ENCODE measurements around the gene CCDC74B. TPM values are rescaled to one million over a fixed set of nuclear protein-coding genes. Genes with fewer than 3 reads are reported as not detected.
"Not testable (repeated sequence)": the region's sequence is repeated elsewhere in the genome, so short reads cannot be mapped to it uniquely, and the experiment has no call there.

The CCDC74B gene
- polyA plus RNA-seq, 3 donors: not detected

GRCh38 chr2:130156624-130157004 lies 11.7 kb upstream of the CCDC74B start:
- Histone ChIP-seq H3K27ac (ENCODE audit: low read depth in 1 of 2, low read length in 2 of 2) (no peak overlapping the region), H3K4me1 (ENCODE audit: control insufficient read depth in 1 of 2, insufficient read depth in 2 of 2, low read length in 2 of 2) (no peaks in the 10 kb centered on the region), H2AFZ (ENCODE audit: insufficient read depth, low read depth, low read length, poor library complexity, severe bottlenecking) (no peak overlapping the region), H3K27me3 (ENCODE audit: control insufficient read depth in 2 of 2, insufficient read depth in 2 of 2, low read length in 2 of 2) (no peaks in the 10 kb centered on the region), H4K20me1 (ENCODE audit: insufficient read depth, low read length) (no peaks in the 10 kb centered on the region), H3K9ac (ENCODE audit: insufficient read depth, low read length, poor library complexity, severe bottlenecking) (no peak overlapping the region), H3K79me2 (ENCODE audit: insufficient read depth, low read length) (no peaks in the 10 kb centered on the region), H3K36me3 (replicated peaks in 1 of 2; ENCODE audit: control insufficient read depth in 1 of 2, insufficient read depth in 2 of 2, low read length in 2 of 2) (peaks cover 49 to 59% of the 10 kb centered on the region in 2 donors), H3K9me3 (replicated peaks in 1 of 2; ENCODE audit: control insufficient read depth in 1 of 2, insufficient read depth in 1 of 2, low read length in 2 of 2) (no peaks in the 10 kb centered on the region), H3K4me3 (replicated peaks in 1 of 3; ENCODE audit: low read depth in 2 of 3, low read length in 3 of 3) (no peak overlapping the region), H3K4me2 (replicated peaks; ENCODE audit: extremely low read depth, low read length, poor library complexity, severe bottlenecking) (no peak overlapping the region)
- intact Hi-C loops (cut with micrococcal nuclease): no loop called here
- peak overlapping the region in 1 of 7 donors; percentile 66 for H3K27ac Mint-ChIP-seq
- WGBS (ENCODE audit: insufficient coverage): 100% methylated on average over 5 of the region's 9 CpGs
- peaks cover 39 to 91% of the 10 kb centered on the region in 2 donors for H3K36me3 Mint-ChIP-seq
- peaks cover 6% of the 10 kb centered on the region for H3K4me1 Mint-ChIP-seq
- no peak overlapping the region for H3K4me3 Mint-ChIP-seq
- TF ChIP-seq, protein P1, sequence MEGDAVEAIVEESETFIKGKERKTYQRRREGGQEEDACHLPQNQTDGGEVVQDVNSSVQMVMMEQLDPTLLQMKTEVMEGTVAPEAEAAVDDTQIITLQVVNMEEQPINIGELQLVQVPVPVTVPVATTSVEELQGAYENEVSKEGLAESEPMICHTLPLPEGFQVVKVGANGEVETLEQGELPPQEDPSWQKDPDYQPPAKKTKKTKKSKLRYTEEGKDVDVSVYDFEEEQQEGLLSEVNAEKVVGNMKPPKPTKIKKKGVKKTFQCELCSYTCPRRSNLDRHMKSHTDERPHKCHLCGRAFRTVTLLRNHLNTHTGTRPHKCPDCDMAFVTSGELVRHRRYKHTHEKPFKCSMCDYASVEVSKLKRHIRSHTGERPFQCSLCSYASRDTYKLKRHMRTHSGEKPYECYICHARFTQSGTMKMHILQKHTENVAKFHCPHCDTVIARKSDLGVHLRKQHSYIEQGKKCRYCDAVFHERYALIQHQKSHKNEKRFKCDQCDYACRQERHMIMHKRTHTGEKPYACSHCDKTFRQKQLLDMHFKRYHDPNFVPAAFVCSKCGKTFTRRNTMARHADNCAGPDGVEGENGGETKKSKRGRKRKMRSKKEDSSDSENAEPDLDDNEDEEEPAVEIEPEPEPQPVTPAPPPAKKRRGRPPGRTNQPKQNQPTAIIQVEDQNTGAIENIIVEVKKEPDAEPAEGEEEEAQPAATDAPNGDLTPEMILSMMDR (IDR thresholded peaks at IDR 0.05): no peak
- H3K27me3 Mint-ChIP-seq (ENCODE audit: low read depth in 3 of 3): peaks cover 0 to 1% (median 0%) of the 10 kb centered on the region in 3 donors
- H3K9me3 Mint-ChIP-seq: no peaks in the 10 kb centered on the region
- no peak for DNase-seq

- 98% methylated on average over 8 of the region's 16 CpGs for WGBS (ENCODE audit: insufficient coverage)
- H3K27me3 ChIP-seq (ENCODE audit: control insufficient read depth in 2 of 2, insufficient read depth in 2 of 2, low read length in 2 of 2); H3K4me2 ChIP-seq (replicated peaks; ENCODE audit: extremely low read depth, low read length, poor library complexity, severe bottlenecking); H3K27ac ChIP-seq (ENCODE audit: low read depth in 1 of 2, low read length in 2 of 2); H3K4me1 ChIP-seq (ENCODE audit: control insufficient read depth in 1 of 2, insufficient read depth in 2 of 2, low read length in 2 of 2); H3K27me3 Mint-ChIP-seq (ENCODE audit: low read depth in 3 of 3); H3K4me3 Mint-ChIP-seq; H3K79me2 ChIP-seq (ENCODE audit: insufficient read depth, low read length); H3K9me3 Mint-ChIP-seq; intact Hi-C loops (cut with micrococcal nuclease); H3K4me3 ChIP-seq (replicated peaks in 1 of 3; ENCODE audit: low read depth in 2 of 3, low read length in 3 of 3); H3K9ac ChIP-seq (ENCODE audit: insufficient read depth, low read length, poor library complexity, severe bottlenecking); DNase-seq; H3K4me1 Mint-ChIP-seq; H4K20me1 ChIP-seq (ENCODE audit: insufficient read depth, low read length); H3K9me3 ChIP-seq (replicated peaks in 1 of 2; ENCODE audit: control insufficient read depth in 1 of 2, insufficient read depth in 1 of 2, low read length in 2 of 2); H2AFZ ChIP-seq (ENCODE audit: insufficient read depth, low read depth, low read length, poor library complexity, severe bottlenecking): not testable (repeated sequence)
- H3K36me3 ChIP-seq (replicated peaks in 1 of 2; ENCODE audit: control insufficient read depth in 1 of 2, insufficient read depth in 2 of 2, low read length in 2 of 2): peaks cover 49 to 59% of the 10 kb centered on the region in 2 donors
- Mint-ChIP-seq H3K27ac (peak overlapping the region in 2 of 7 donors; percentile 66 to 77), H3K36me3 (peaks cover 38 to 87% of the 10 kb centered on the region in 2 donors)
Measured at GRCh38 chr2:130155956-130156623, 11.2 kb upstream of the CCDC74B start.
